ENCODE results near the gene NCK2.

Gene NCK2

GRCh38 chr2:105793196-105793975 lies 48.7 kb downstream of the NCK2 start:
- DNase-seq (ENCODE audit: low spot score) = no peak

- no peak for DNase-seq (ENCODE audit: low spot score)
Measured at GRCh38 chr2:105794926-105795574, 50.3 kb downstream of the NCK2 start.

GRCh38 chr2:105795575-105795934 lies 50.8 kb downstream of the NCK2 start:
- no peak for DNase-seq (ENCODE audit: low spot score)

- DNase-seq (ENCODE audit: low spot score) = no peak
Measured at GRCh38 chr2:105796131-105796638, 51.5 kb downstream of the NCK2 start.

GRCh38 chr2:105796791-105797190 lies 52.1 kb downstream of the NCK2 start:
- DNase-seq (ENCODE audit: low spot score) = no peak

GRCh38 chr2:105797298-105797819 lies 52.6 kb downstream of the NCK2 start:
- no peak for DNase-seq (ENCODE audit: low spot score)

GRCh38 chr2:105798595-105798994 lies 53.9 kb downstream of the NCK2 start:
- no peak for DNase-seq (ENCODE audit: low spot score)

GRCh38 chr2:105800036-105800713 lies 55.5 kb downstream of the NCK2 start:
- no peak for DNase-seq (ENCODE audit: low spot score)

- DNase-seq (ENCODE audit: low spot score) = no peak
Measured at GRCh38 chr2:105800953-105801635, 56.4 kb downstream of the NCK2 start.

GRCh38 chr2:105801961-105802360 lies 57.2 kb downstream of the NCK2 start:
- DNase-seq (ENCODE audit: low spot score) = no peak

- DNase-seq (ENCODE audit: low spot score) = no peak
Measured at GRCh38 chr2:105802587-105802986, 57.9 kb downstream of the NCK2 start.

- no peak for DNase-seq (ENCODE audit: low spot score)
Measured at GRCh38 chr2:105803337-105803736, 58.6 kb downstream of the NCK2 start.

GRCh38 chr2:105803773-105804172 lies 59.1 kb downstream of the NCK2 start:
- DNase-seq (ENCODE audit: low spot score) = no peak

GRCh38 chr2:105804266-105804665 lies 59.6 kb downstream of the NCK2 start:
- DNase-seq (ENCODE audit: low spot score) = no peak

- no peak for DNase-seq (ENCODE audit: low spot score)
Measured at GRCh38 chr2:105806996-105807395, 62.3 kb downstream of the NCK2 start.

- DNase-seq (ENCODE audit: low spot score) = no peak
Measured at GRCh38 chr2:105808423-105809096, 63.8 kb downstream of the NCK2 start.

GRCh38 chr2:105809097-105809473 lies 64.4 kb downstream of the NCK2 start:
- no peak for DNase-seq (ENCODE audit: low spot score)

- no peak for DNase-seq (ENCODE audit: low spot score)
Measured at GRCh38 chr2:105809723-105810122, 65.0 kb downstream of the NCK2 start.

GRCh38 chr2:105812180-105813044 lies 67.7 kb downstream of the NCK2 start:
- DNase-seq (ENCODE audit: low spot score) = peak; percentile 18

- DNase-seq (ENCODE audit: low spot score) = no peak
Measured at GRCh38 chr2:105813045-105813315, 68.3 kb downstream of the NCK2 start.

- no peak for DNase-seq (ENCODE audit: low spot score)
Measured at GRCh38 chr2:105813405-105813804, 68.7 kb downstream of the NCK2 start.
